GM21390 (cell line): ENCODE measurements around the gene RNF146.
"Not testable (repeated sequence)": the region's sequence is repeated elsewhere in the genome, so short reads cannot be mapped to it uniquely, and the experiment has no call there.

ENCODE experiments used
- ATAC-seq: cut with Tn5 transposase; IDR thresholded peaks from one replicate; pipeline ENCODE4 v1.9.1; 2021; ENCODE audit not compliant: unreplicated experiment

RNF146 gene

GRCh38 chr6:127279815-127280214 is 13.2 kb downstream of the RNF146 start:
- ATAC-seq = peak; percentile 42

GRCh38 chr6:127282184-127282583 is 15.5 kb downstream of the RNF146 start:
- no peak for ATAC-seq

- ATAC-seq = no peak
Observed at GRCh38 chr6:127288705-127289104, 22.0 kb downstream of the RNF146 start.

- no peak for ATAC-seq
Observed at GRCh38 chr6:127289934-127290333, 23.3 kb downstream of the RNF146 start.

- peak; percentile 49 for ATAC-seq
Observed at GRCh38 chr6:127290391-127291265, 24.0 kb downstream of the RNF146 start.

- peak; percentile 83 for ATAC-seq
Observed at GRCh38 chr6:127291495-127291894, 24.8 kb downstream of the RNF146 start.

GRCh38 chr6:127297502-127298070 is 30.9 kb downstream of the RNF146 start:
- ATAC-seq = no peak

- ATAC-seq = no peak
Observed at GRCh38 chr6:127298475-127298874, 31.8 kb downstream of the RNF146 start.

- no peak for ATAC-seq
Observed at GRCh38 chr6:127299522-127300240, 33.0 kb downstream of the RNF146 start.

- no peak for ATAC-seq
Observed at GRCh38 chr6:127300411-127300810, 33.7 kb downstream of the RNF146 start.

GRCh38 chr6:127301199-127301700 is 34.6 kb downstream of the RNF146 start:
- no peak for ATAC-seq

- ATAC-seq = peak; percentile 68
Observed at GRCh38 chr6:127302728-127303660, 36.3 kb downstream of the RNF146 start.

GRCh38 chr6:127303917-127304316 is 37.3 kb downstream of the RNF146 start:
- no peak for ATAC-seq

GRCh38 chr6:127305741-127306140 is 39.1 kb downstream of the RNF146 start:
- ATAC-seq = no peak

GRCh38 chr6:127317388-127318128 is 50.9 kb downstream of the RNF146 start:
- ATAC-seq = no peak

- no peak for ATAC-seq
Observed at GRCh38 chr6:127319686-127320085, 53.0 kb downstream of the RNF146 start.

GRCh38 chr6:127328043-127328609 is 61.5 kb downstream of the RNF146 start:
- ATAC-seq = no peak

GRCh38 chr6:127331256-127331655 is 64.6 kb downstream of the RNF146 start:
- not testable (repeated sequence) for ATAC-seq

- no peak for ATAC-seq
Observed at GRCh38 chr6:127332383-127332961, 65.8 kb downstream of the RNF146 start.
